GM12878 (cell line): Measurements from ENCODE around the gene CPEB3. TPM values are rescaled to one million over a fixed set of nuclear protein-coding genes. Genes with fewer than 3 reads are reported as not detected.

Experiments
- ATAC-seq: fragments of 200-7000 bp; cut with Tn5 transposase; 3 replicates; pipeline ENCODE4 v1.9.1; 2020; ENCODE audit warnings: mild to moderate bottlenecking, moderate library complexity
- BruUV-seq: library from RNA; stranded (reverse); fragments of 400-500 nt; replicated peaks from 2 replicates; lab custom pipeline; 2021; lab: Mats Ljungman, UMichigan
- CTCF ChIA-PET: fragments of 300-600 bp; sonication (Branson Sonifier 250); formaldehyde crosslinking; extraction: SDS; loops from one replicate; lab custom pipeline; 2021; ENCODE audit warnings: inconsistent platforms; lab: Yijun Ruan, JAX
- POLR2A ChIA-PET: fragments of 350-600 bp; formaldehyde crosslinking; extraction: SDS; loops from one replicate; lab custom pipeline; 2021; ENCODE audit warnings: inconsistent platforms; lab: Charles Lee
- RAD21 ChIA-PET: fragments of 300-600 bp; sonication (Branson Sonifier 250); formaldehyde crosslinking; loops from one replicate; lab custom pipeline; 2023; ENCODE audit warnings: antibody characterized with exemption; ENCODE audit not compliant: unreplicated experiment; lab: Charles Lee
- SMC1A ChIA-PET: fragments of 300-600 bp; sonication (Branson Sonifier 250); formaldehyde crosslinking; loops from one replicate; lab custom pipeline; 2023; ENCODE audit not compliant: unreplicated experiment, uncharacterized antibody; lab: Charles Lee
- DNase-seq: peaks from one replicate; pipeline ENCODE4 v3.0.0-alpha.2; 2011; ENCODE audit warnings: low read depth, low spot score
- FAIRE-seq: peaks from 3 replicates; lab custom pipeline; 2011; peaks lifted over from hg19 to GRCh38; lab: Jason Lieb, UNC
- H2AFZ ChIP-seq: 2 replicates; pipeline ENCODE4 v1.6.0; 2011; ENCODE audit warnings: low read depth, low read length, control low read depth; ENCODE audit not compliant: control insufficient read depth
- H3K27ac ChIP-seq: 2 replicates; pipeline ENCODE4 v1.5.1; 2011; ENCODE audit warnings: control low read depth; ENCODE audit not compliant: control insufficient read depth, insufficient read depth
- H3K27me3 ChIP-seq, 2 experiments: replicated peaks in 1 of 2; 2 replicates each; pipeline versions ENCODE4 v1.6.0 to v1.6.1; 2011; ENCODE audit warnings: low read length in 1 of 2; ENCODE audit not compliant: control insufficient read depth in 2 of 2, insufficient read depth in 2 of 2
- H3K36me3 ChIP-seq, 2 experiments: 2 replicates each; pipeline ENCODE4 v1.5.1; 2011; ENCODE audit warnings: low read length in 1 of 2; ENCODE audit not compliant: control insufficient read depth in 2 of 2, insufficient read depth in 2 of 2
- H3K4me1 ChIP-seq: 2 replicates; pipeline ENCODE4 v1.6.1; 2011; ENCODE audit warnings: mild to moderate bottlenecking, low read length, moderate library complexity, mixed read lengths; ENCODE audit not compliant: control insufficient read depth, insufficient read depth
- H3K4me2 ChIP-seq: 2 replicates; pipeline ENCODE4 v1.6.0; 2011; ENCODE audit warnings: control low read depth; ENCODE audit not compliant: control insufficient read depth, insufficient read depth
- H3K4me3 ChIP-seq: fragments of 200-600 bp; sonication (generic); 2 replicates; pipeline ENCODE4 v1.5.1; 2016
- H3K79me2 ChIP-seq: 2 replicates; pipeline ENCODE4 v1.6.0; 2011; ENCODE audit warnings: low read length; ENCODE audit not compliant: control insufficient read depth, insufficient read depth
- H3K9ac ChIP-seq: 2 replicates; pipeline ENCODE4 v1.8.0; 2011; ENCODE audit warnings: low read length, control low read depth, mixed read lengths; ENCODE audit not compliant: control insufficient read depth, insufficient read depth
- H3K9me3 ChIP-seq: replicated peaks from 3 replicates; pipeline ENCODE4 v1.5.1; 2011; ENCODE audit warnings: mild to moderate bottlenecking, low read length; ENCODE audit not compliant: control insufficient read depth, insufficient read depth
- H4K20me1 ChIP-seq: 2 replicates; pipeline ENCODE4 v1.6.0; 2011; ENCODE audit not compliant: control insufficient read depth, insufficient read depth
- ASH2L ChIP-seq: fragments of 300-600, 200-600 bp; sonication (generic); IDR thresholded peaks from 2 replicates; pipeline ENCODE4 v1.6.1; 2017; ENCODE audit warnings: low read depth, mild to moderate bottlenecking, borderline replicate concordance
- BCL3 ChIP-seq: IDR thresholded peaks from 2 replicates; pipeline ENCODE4 v1.6.1; 2011; ENCODE audit warnings: borderline replicate concordance, low read depth, mild to moderate bottlenecking, moderate library complexity, low read length; ENCODE audit not compliant: insufficient read depth, poor library complexity, severe bottlenecking
- BMI1 ChIP-seq: fragments of 450-650 bp; IDR thresholded peaks from 2 replicates; pipeline ENCODE4 v1.6.1; 2016; ENCODE audit warnings: mild to moderate bottlenecking, moderate library complexity, borderline replicate concordance
- CHD4 ChIP-seq: fragments of 200-600 bp; sonication (generic); IDR thresholded peaks from 2 replicates; pipeline ENCODE4 v1.6.1; 2016; ENCODE audit warnings: mild to moderate bottlenecking
- CUX1 ChIP-seq: IDR thresholded peaks from 2 replicates; pipeline ENCODE4 v1.6.1; 2012; ENCODE audit warnings: improper control_type of control experiment, low read depth, low read length; ENCODE audit not compliant: insufficient replicate concordance
- EP300 ChIP-seq, 2 experiments: fragments of 150-350 bp in 1 of 2; IDR thresholded peaks; 2 replicates each; pipeline ENCODE4 v1.6.1; 2011 to 2012; ENCODE audit warnings: low read depth in 2 of 2, low read length in 2 of 2, borderline replicate concordance in 1 of 2, improper control_type of control experiment in 1 of 2, inconsistent platforms in 1 of 2; ENCODE audit not compliant: control insufficient read depth in 1 of 2
- FOS ChIP-seq: IDR thresholded peaks from 3 replicates; pipeline ENCODE4 v1.6.1; 2011; ENCODE audit warnings: borderline replicate concordance; ENCODE audit not compliant: insufficient read length; ENCODE audit errors: extremely low read depth
- KLF5 ChIP-seq: fragments of 450-650 bp; IDR thresholded peaks from 2 replicates; pipeline ENCODE4 v1.6.1; 2014; ENCODE audit warnings: mild to moderate bottlenecking; ENCODE audit not compliant: partially characterized antibody
- NFYB ChIP-seq: IDR thresholded peaks from 2 replicates; pipeline ENCODE4 v1.6.1; 2011; ENCODE audit warnings: low read depth, mild to moderate bottlenecking, low read length, improper control_type of control experiment, moderate library complexity; ENCODE audit not compliant: insufficient read depth
- PKNOX1 ChIP-seq: fragments of 450-650 bp; IDR thresholded peaks from 2 replicates; pipeline ENCODE4 v1.6.1; 2016; ENCODE audit warnings: mild to moderate bottlenecking
- RUNX3 ChIP-seq: IDR thresholded peaks from 2 replicates; pipeline ENCODE4 v1.6.1; 2012; ENCODE audit warnings: low read length, inconsistent platforms
- ZBTB11 ChIP-seq: fragments of 450-650 bp; formaldehyde crosslinking; IDR thresholded peaks from 2 replicates; pipeline ENCODE4 v1.5.0; 2022; ENCODE audit warnings: mild to moderate bottlenecking, missing genetic modification characterization
- WGBS: methylation state at CpG from one replicate; pipeline ENCODE4 v1.1.6; 2016; ENCODE audit warnings: low lambda C conversion rate; ENCODE audit not compliant: insufficient replicate concordance, insufficient coverage; ENCODE audit errors: missing lambda C conversion rate; 5-methylcytosine and 5-hydroxymethylcytosine counted together
- in situ Hi-C: fragments of 300-500 bp; cut with MboI; formaldehyde crosslinking; loops from 9 replicates; pipeline ENCODE4 v1.14.3; 2018; ENCODE audit warnings: mixed read lengths
- intact Hi-C: fragments of 100-400 bp; cut with micrococcal nuclease; formaldehyde crosslinking; loops from one replicate; pipeline ENCODE4 v1.14.2; 2022; ENCODE audit not compliant: unreplicated experiment
- polyA plus RNA-seq, 11 experiments: library from polyadenylated mRNA; depleted of rRNA in 4 of 11; unstranded in 6 of 11; stranded (reverse) in 5 of 11; fragments of >200 nt; fragmentation: Nextera tagmentation in 4 of 11; fragmentation: Illumina TruSeq in 1 of 11; extraction: Ambion mirVana in 4 of 11; extraction: Trizol in 1 of 11; gene quantifications; 1 replicate in 1 of 11; 2 replicates in 10 of 11; pipeline versions ENCODE4 v1.2.1 to v1.2.3, GENCODE V29; 2011 to 2016; ENCODE audit warnings: inconsistent platforms in 2 of 11, missing spikeins in 2 of 11, low read depth in 1 of 11
- total RNA-seq, 4 experiments: library from RNA; depleted of rRNA in 3 of 4; stranded (reverse); fragments of >200 nt in 3 of 4; fragmentation: Illumina TruSeq in 1 of 4; extraction: Trizol in 1 of 4; gene quantifications; 2 replicates each; pipeline versions ENCODE4 v1.2.1 to v1.2.3, GENCODE V29; 2013 to 2021

Gene CPEB3
- total and polyA plus RNA-seq, 10 of the 15 experiments (the other 5 are each of a cell fraction or from before 2014, with no cell fraction given): 0.50 to 2.3 (median 1.2) TPM

- WGBS: 100% methylated on average over 1 of the region's 1 CpG
- in situ Hi-C loops: no loop called here
- Histone ChIP-seq H3K79me2 (no peaks in the 10 kb centered on the region), H2AFZ (no peak overlapping the region), H3K9ac (no peak overlapping the region), H3K27me3 (no peaks in the 10 kb centered on the region), H3K4me3 (no peak overlapping the region), H3K9me3 (no peaks in the 10 kb centered on the region), H4K20me1 (no peaks in the 10 kb centered on the region), H3K4me2 (no peak overlapping the region), H3K4me1 (no peaks in the 10 kb centered on the region), H3K27ac (no peak overlapping the region), H3K36me3 (no peaks in the 10 kb centered on the region)
- DNase-seq (no peak), FAIRE-seq (no peak), ATAC-seq (no peak)
- ChIA-PET POLR2A (interaction anchor here (0.6 kb wide), 1 partner anchor 583 kb away, joined by 3 read pairs; no protein-coding TSS in a partner anchor), CTCF (interaction anchor here (0.6 to 0.8 kb wide), 2 partner anchors 115 to 117 kb away, joined by 3 read pairs; no protein-coding TSS in a partner anchor), RAD21 (no interaction called here), SMC1A (interaction anchor here (0.6 to 1.3 kb wide), 3 partner anchors 11 to 76 kb away, joined by 3 read pairs; no protein-coding TSS in a partner anchor)
- intact Hi-C loops: loop anchor here (2.0 kb wide), 1 partner anchor 17 kb away; no protein-coding TSS in a partner anchor
- BruUV-seq: no TSS peak
- TF ChIP-seq ZBTB11 (CRISPR knock-in tag): no peak
- no peak for TF ChIP-seq RUNX3
- TF ChIP-seq PKNOX1: no peak
- TF ChIP-seq KLF5: no peak
- no peak for TF ChIP-seq FOS
- TF ChIP-seq BMI1: no peak
- no peak for TF ChIP-seq BCL3
- TF ChIP-seq ASH2L: no peak
- TF ChIP-seq CUX1: no peak
- TF ChIP-seq NFYB: no peak
- no peak for TF ChIP-seq CHD4
- TF ChIP-seq EP300 (IDR thresholded peaks at IDR 0.05; ENCODE audit: borderline replicate concordance in 1 of 2, control insufficient read depth in 1 of 2, low read depth in 2 of 2, low read length in 2 of 2): no peak
Observed at GRCh38 chr10:92177546-92177945, 113.3 kb downstream of the CPEB3 start.
